Neutrophil (primary cell): Measurements from ENCODE around the gene RIMBP2.

Source experiments
- H3K27ac ChIP-seq: fragments of 200-600 bp; sonication (generic); 2 replicates; pipeline ENCODE4 v1.5.1; 2016; ENCODE audit warnings: mild to moderate bottlenecking, moderate library complexity
- H3K27me3 ChIP-seq: fragments of 200-600 bp; sonication (generic); 2 replicates; pipeline ENCODE4 v1.6.0; 2016; ENCODE audit warnings: mild to moderate bottlenecking
- H3K36me3 ChIP-seq: fragments of 200-600 bp; sonication (generic); 2 replicates; pipeline ENCODE4 v1.5.1; 2017
- H3K4me1 ChIP-seq, 2 experiments: fragments of 200-600 bp in 1 of 2; sonication (generic) in 1 of 2; 1 replicate in 1 of 2; 2 replicates in 1 of 2; pipeline versions ENCODE4 v1.5.1 to v1.6.1; 2013 to 2016; ENCODE audit warnings: low read depth in 1 of 2, low read length in 1 of 2, mild to moderate bottlenecking in 1 of 2, moderate library complexity in 1 of 2; ENCODE audit not compliant: control insufficient read depth in 1 of 2, insufficient read depth in 1 of 2
- H3K4me3 ChIP-seq, 2 experiments: fragments of 200-600 bp in 1 of 2; sonication (generic) in 1 of 2; 1 replicate in 1 of 2; 2 replicates in 1 of 2; pipeline ENCODE4 v1.5.1; 2013 to 2016; ENCODE audit warnings: low read depth in 1 of 2, low read length in 1 of 2, mild to moderate bottlenecking in 1 of 2, moderate library complexity in 1 of 2
- H3K9me3 ChIP-seq: fragments of 200-600 bp; sonication (generic); 2 replicates; pipeline ENCODE4 v1.5.1; 2016
- CTCF ChIP-seq: fragments of 200-600 bp; sonication (generic); IDR thresholded peaks from 2 replicates; pipeline ENCODE4 v1.5.1; 2016; ENCODE audit warnings: antibody characterized with exemption

Gene RIMBP2

GRCh38 chr12:130664772-130665171, 51.3 kb downstream of the RIMBP2 start:
- Histone ChIP-seq H3K4me3 (no peak overlapping the region), H3K27me3 (no peaks in the 10 kb centered on the region), H3K9me3 (no peaks in the 10 kb centered on the region), H3K4me1 (no peaks in the 10 kb centered on the region), H3K36me3 (no peaks in the 10 kb centered on the region), H3K27ac (no peak overlapping the region)
- TF ChIP-seq CTCF: no peak

GRCh38 chr12:130664252-130664651, 51.8 kb downstream of the RIMBP2 start:
- Histone ChIP-seq H3K4me3 (no peak overlapping the region), H3K27ac (no peak overlapping the region), H3K9me3 (no peaks in the 10 kb centered on the region), H3K36me3 (no peaks in the 10 kb centered on the region), H3K4me1 (no peaks in the 10 kb centered on the region), H3K27me3 (no peaks in the 10 kb centered on the region)
- TF ChIP-seq CTCF: no peak

GRCh38 chr12:130663514-130663913, 52.6 kb downstream of the RIMBP2 start:
- Histone ChIP-seq H3K27ac (no peak overlapping the region), H3K4me3 (no peak overlapping the region), H3K4me1 (no peaks in the 10 kb centered on the region), H3K27me3 (no peaks in the 10 kb centered on the region), H3K36me3 (no peaks in the 10 kb centered on the region), H3K9me3 (no peaks in the 10 kb centered on the region)
- no peak for TF ChIP-seq CTCF

GRCh38 chr12:130661486-130662255, 54.4 kb downstream of the RIMBP2 start:
- no peak overlapping the region for H3K4me3 ChIP-seq
- H3K27me3 ChIP-seq: no peaks in the 10 kb centered on the region
- H3K4me1 ChIP-seq: no peaks in the 10 kb centered on the region
- H3K27ac ChIP-seq: no peak overlapping the region
- no peak for TF ChIP-seq CTCF
- no peaks in the 10 kb centered on the region for H3K36me3 ChIP-seq
- no peaks in the 10 kb centered on the region for H3K9me3 ChIP-seq

GRCh38 chr12:130661059-130661458, 55.0 kb downstream of the RIMBP2 start:
- Histone ChIP-seq H3K4me1 (no peaks in the 10 kb centered on the region), H3K27me3 (no peaks in the 10 kb centered on the region), H3K36me3 (no peaks in the 10 kb centered on the region), H3K27ac (no peak overlapping the region), H3K4me3 (no peak overlapping the region), H3K9me3 (no peaks in the 10 kb centered on the region)
- no peak for TF ChIP-seq CTCF
